HEK293T (cell line): ENCODE data around the gene CCDC92B.
"Not testable (repeated sequence)": the region's sequence is repeated elsewhere in the genome, so short reads cannot be mapped to it uniquely, and the experiment has no call there.

ENCODE experiments used
- CTCF ChIA-PET: fragments of 350-600 bp; formaldehyde crosslinking; extraction: SDS; loops from one replicate; lab custom pipeline; 2021; ENCODE audit warnings: antibody characterized with exemption, inconsistent platforms; lab: Yijun Ruan, JAX
- POLR2A ChIA-PET: fragments of 350-600 bp; formaldehyde crosslinking; extraction: SDS; loops from one replicate; lab custom pipeline; 2020; ENCODE audit warnings: antibody characterized with exemption, inconsistent platforms; lab: Yijun Ruan, JAX
- DNase-seq: peaks from one replicate; pipeline ENCODE4 v3.0.0; 2012; ENCODE audit warnings: mixed read lengths; ENCODE audit errors: extremely low spot score
- ARNT ChIP-seq: fragments of 450-650 bp; IDR thresholded peaks from 2 replicates; pipeline ENCODE4 v1.6.1; 2017; ENCODE audit warnings: mild to moderate bottlenecking
- BHLHE40 ChIP-seq: fragments of 450-650 bp; IDR thresholded peaks from 2 replicates; pipeline ENCODE4 v1.6.1; 2016; ENCODE audit warnings: mild to moderate bottlenecking, moderate library complexity, borderline replicate concordance
- CTBP1 ChIP-seq: fragments of 450-650 bp; IDR thresholded peaks from 2 replicates; pipeline ENCODE4 v1.6.1; 2016; ENCODE audit warnings: borderline replicate concordance
- ELF4 ChIP-seq: fragments of 450-650 bp; IDR thresholded peaks from 2 replicates; pipeline ENCODE4 v1.6.1; 2017; ENCODE audit warnings: antibody characterized with exemption
- FOXA1 ChIP-seq: fragments of 450-650 bp; IDR thresholded peaks from 2 replicates; pipeline ENCODE4 v1.6.1; 2016; ENCODE audit warnings: mild to moderate bottlenecking
- FOXK2 ChIP-seq: fragments of 450-650 bp; IDR thresholded peaks from 2 replicates; pipeline ENCODE4 v1.6.1; 2016; ENCODE audit warnings: mild to moderate bottlenecking
- FOXM1 ChIP-seq: fragments of 450-650 bp; IDR thresholded peaks from 2 replicates; pipeline ENCODE4 v1.6.1; 2017; ENCODE audit warnings: mild to moderate bottlenecking, borderline replicate concordance
- HDGF ChIP-seq: fragments of 450-650 bp; IDR thresholded peaks from 2 replicates; pipeline ENCODE4 v1.6.1; 2017; ENCODE audit warnings: antibody characterized with exemption, borderline replicate concordance
- L3MBTL2 ChIP-seq: fragments of 450-650 bp; conservative IDR thresholded peaks from 2 replicates; pipeline ENCODE4 v1.6.1; 2016; ENCODE audit warnings: mild to moderate bottlenecking
- LEF1 ChIP-seq: fragments of 450-650 bp; IDR thresholded peaks from 2 replicates; pipeline ENCODE4 v1.6.1; 2017; ENCODE audit warnings: mild to moderate bottlenecking, borderline replicate concordance
- NFRKB ChIP-seq: fragments of 450-650 bp; IDR thresholded peaks from 2 replicates; pipeline ENCODE4 v1.6.1; 2016; ENCODE audit warnings: mild to moderate bottlenecking, moderate library complexity
- SP1 ChIP-seq: fragments of 450-650 bp; IDR thresholded peaks from 2 replicates; pipeline ENCODE4 v1.6.1; 2017
- SUZ12 ChIP-seq: fragments of 450-650 bp; IDR thresholded peaks from 2 replicates; pipeline ENCODE4 v1.6.1; 2016; ENCODE audit warnings: mild to moderate bottlenecking
- TARDBP ChIP-seq: fragments of 450-650 bp; IDR thresholded peaks from 2 replicates; pipeline ENCODE4 v1.6.1; 2016
- ZNF384 ChIP-seq: fragments of 450-650 bp; IDR thresholded peaks from 2 replicates; pipeline ENCODE4 v1.6.1; 2016
- TF ChIP-seq, protein P1 (sequence below): fragments of 450-650 bp; IDR thresholded peaks from 2 replicates; pipeline ENCODE4 v1.6.1; 2016

Gene CCDC92B

GRCh38 chr17:2783310-2784030 is 34.0 kb upstream of the CCDC92B start:
- POLR2A ChIA-PET: no interaction called here
- CTCF ChIA-PET: no interaction called here
- DNase-seq: no peak
- TF ChIP-seq LEF1: no peak
- no peak for TF ChIP-seq FOXA1
- TF ChIP-seq SUZ12: no peak
- TF ChIP-seq ARNT: no peak
- no peak for TF ChIP-seq L3MBTL2
- no peak for TF ChIP-seq BHLHE40
- no peak for TF ChIP-seq CTBP1
- no peak for TF ChIP-seq SP1
- TF ChIP-seq FOXK2: no peak
- TF ChIP-seq FOXM1: no peak
- TF ChIP-seq, protein P1, sequence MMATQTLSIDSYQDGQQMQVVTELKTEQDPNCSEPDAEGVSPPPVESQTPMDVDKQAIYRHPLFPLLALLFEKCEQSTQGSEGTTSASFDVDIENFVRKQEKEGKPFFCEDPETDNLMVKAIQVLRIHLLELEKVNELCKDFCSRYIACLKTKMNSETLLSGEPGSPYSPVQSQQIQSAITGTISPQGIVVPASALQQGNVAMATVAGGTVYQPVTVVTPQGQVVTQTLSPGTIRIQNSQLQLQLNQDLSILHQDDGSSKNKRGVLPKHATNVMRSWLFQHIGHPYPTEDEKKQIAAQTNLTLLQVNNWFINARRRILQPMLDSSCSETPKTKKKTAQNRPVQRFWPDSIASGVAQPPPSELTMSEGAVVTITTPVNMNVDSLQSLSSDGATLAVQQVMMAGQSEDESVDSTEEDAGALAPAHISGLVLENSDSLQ: no peak
- TF ChIP-seq ELF4: no peak
- TF ChIP-seq HDGF: no peak
- no peak for TF ChIP-seq NFRKB

GRCh38 chr17:2782055-2782454 is 32.6 kb upstream of the CCDC92B start:
- POLR2A ChIA-PET: no interaction called here
- TF ChIP-seq FOXA1 (no peak), ELF4 (no peak), CTBP1 (no peak), SP1 (no peak), SUZ12 (no peak), LEF1 (no peak), BHLHE40 (no peak), ARNT (no peak), NFRKB (no peak), ZNF384 (no peak), HDGF (no peak), L3MBTL2 (no peak), FOXM1 (no peak), FOXK2 (no peak), TARDBP (no peak)
- TF ChIP-seq, protein P1: no peak
- CTCF ChIA-PET: no interaction called here
- DNase-seq: no peak

DNA sequence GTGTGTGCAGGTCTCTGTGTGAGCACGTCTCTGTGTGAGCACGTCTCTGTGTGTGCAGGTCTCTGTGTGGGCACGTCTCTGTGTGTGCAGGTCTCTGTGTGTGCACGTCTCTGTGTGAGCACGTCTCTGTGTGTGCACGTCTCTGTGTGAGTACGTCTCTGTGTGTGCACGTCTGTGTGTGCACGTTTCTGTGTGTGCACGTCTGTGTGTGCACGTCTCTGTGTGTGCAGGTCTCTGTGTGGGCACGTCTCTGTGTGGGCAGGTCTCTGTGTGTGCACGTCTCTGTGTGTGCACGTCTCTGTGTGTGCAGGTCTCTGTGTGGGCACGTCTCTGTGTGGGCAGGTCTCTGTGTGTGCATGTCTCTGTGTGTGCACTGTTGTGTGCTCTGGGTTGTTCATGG is 32.1 kb upstream of the CCDC92B start:
- POLR2A ChIA-PET, CTCF ChIA-PET, DNase-seq: not testable (repeated sequence)

DNA sequence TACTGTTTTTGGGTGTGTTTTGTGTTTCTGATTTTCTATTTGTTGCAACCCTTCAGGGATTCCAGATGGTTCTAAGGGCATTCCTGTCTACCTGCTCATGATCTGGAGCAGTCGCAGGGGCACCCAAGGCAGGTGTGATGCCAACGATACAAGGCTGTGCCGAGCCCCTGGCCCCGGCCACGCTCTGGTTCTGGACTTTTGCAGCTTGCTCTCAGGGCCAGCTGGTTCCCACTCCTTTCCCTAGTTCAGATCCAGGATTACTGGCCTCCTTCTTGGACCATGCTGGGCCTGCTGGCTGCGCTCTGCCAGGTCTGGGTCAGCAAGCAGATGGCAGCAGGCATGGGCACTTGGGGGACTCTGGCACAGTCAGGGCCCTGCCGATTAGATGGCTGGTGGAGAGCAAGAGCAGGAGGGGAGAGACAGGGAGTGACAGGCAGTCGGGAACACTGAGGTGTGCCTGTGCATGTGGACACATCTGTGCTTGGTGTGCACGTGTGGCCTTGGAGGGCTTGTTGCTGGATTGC is 31.5 kb upstream of the CCDC92B start:
- DNase-seq: no peak
- ChIA-PET POLR2A (no interaction called here), CTCF (no interaction called here)
- TF ChIP-seq FOXA1: no peak
- TF ChIP-seq SUZ12: no peak
- no peak for TF ChIP-seq ZNF384
- no peak for TF ChIP-seq FOXM1
- TF ChIP-seq HDGF: no peak
- TF ChIP-seq SP1: no peak
- TF ChIP-seq, protein P1: no peak
- TF ChIP-seq CTBP1: no peak
- TF ChIP-seq LEF1: no peak
- no peak for TF ChIP-seq ELF4
- no peak for TF ChIP-seq FOXK2
- TF ChIP-seq BHLHE40: no peak
- TF ChIP-seq ARNT: no peak
- TF ChIP-seq L3MBTL2: no peak

DNA sequence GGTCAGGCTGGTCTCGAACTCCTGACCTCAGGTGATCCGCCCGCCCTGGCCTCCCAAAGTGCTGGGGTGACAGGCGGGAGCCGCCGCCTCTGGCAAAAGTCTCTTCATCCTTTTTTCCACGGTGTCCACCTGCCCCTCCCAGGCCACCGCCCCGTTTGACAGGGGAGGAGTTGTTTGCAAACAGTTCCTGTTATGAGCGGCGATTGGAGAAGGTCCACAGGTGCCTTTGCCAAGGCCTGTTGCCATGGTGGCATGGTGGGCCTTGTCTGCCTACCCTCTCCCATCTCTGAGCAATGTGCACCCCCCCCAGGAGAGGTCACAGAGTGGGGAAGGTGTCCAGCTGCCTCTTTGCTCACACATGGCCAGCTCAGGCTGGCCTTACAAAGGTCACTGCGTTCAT is 30.8 kb upstream of the CCDC92B start:
- DNase-seq: no peak
- CTCF ChIA-PET: no interaction called here
- POLR2A ChIA-PET: no interaction called here
- TF ChIP-seq ELF4 (no peak), CTBP1 (no peak), FOXM1 (no peak), FOXK2 (no peak), ARNT (no peak), LEF1 (no peak), HDGF (no peak), SP1 (no peak), ZNF384 (no peak), FOXA1 (no peak), NFRKB (no peak), BHLHE40 (no peak)

- ChIA-PET CTCF (no interaction called here), POLR2A (no interaction called here)
- no peak for DNase-seq
- no peak for TF ChIP-seq ZNF384
- no peak for TF ChIP-seq SUZ12
- TF ChIP-seq SP1: no peak
- TF ChIP-seq TARDBP: no peak
- no peak for TF ChIP-seq L3MBTL2
- no peak for TF ChIP-seq NFRKB
- no peak for TF ChIP-seq ELF4
- TF ChIP-seq FOXA1: no peak
- TF ChIP-seq ARNT: no peak
Measured at GRCh38 chr17:2779545-2779944, 30.1 kb upstream of the CCDC92B start.
